NCI-H2196 treated with DMSO at 0.1 percent for 48 hours (cell line): ENCODE data around the gene UMODL1.
"Not testable (repeated sequence)": the region's sequence is repeated elsewhere in the genome, so short reads cannot be mapped to it uniquely, and the experiment has no call there.

ENCODE experiments used
- DNase-seq: peaks from one replicate; lab custom pipeline; 2025; ENCODE audit not compliant: unreplicated experiment; lab: John Stamatoyannopoulos, UW

The UMODL1 gene

GRCh38 chr21:42159560-42160110, 88.5 kb downstream of the UMODL1 start:
- no peak for DNase-seq

GRCh38 chr21:42160111-42160721, 89.1 kb downstream of the UMODL1 start:
- DNase-seq: no peak

- no peak for DNase-seq
Measured at GRCh38 chr21:42160765-42161164, 89.6 kb downstream of the UMODL1 start.

- no peak for DNase-seq
Measured at GRCh38 chr21:42161401-42161955, 90.4 kb downstream of the UMODL1 start.

- no peak for DNase-seq
Measured at GRCh38 chr21:42161956-42162681, 91.0 kb downstream of the UMODL1 start.

GRCh38 chr21:42162831-42163510, 91.9 kb downstream of the UMODL1 start:
- no peak for DNase-seq

- no peak for DNase-seq
Measured at GRCh38 chr21:42163511-42163863, 92.4 kb downstream of the UMODL1 start.

GRCh38 chr21:42164064-42164789, 93.1 kb downstream of the UMODL1 start:
- DNase-seq: no peak

GRCh38 chr21:42164818-42165217, 93.7 kb downstream of the UMODL1 start:
- DNase-seq: no peak

GRCh38 chr21:42165901-42166300, 94.8 kb downstream of the UMODL1 start:
- no peak for DNase-seq

GRCh38 chr21:42169758-42170157, 98.6 kb downstream of the UMODL1 start:
- no peak for DNase-seq

- DNase-seq: no peak
Measured at GRCh38 chr21:42171091-42172053, 100.3 kb downstream of the UMODL1 start.

GRCh38 chr21:42172596-42173483, 101.7 kb downstream of the UMODL1 start:
- no peak for DNase-seq

- DNase-seq: no peak
Measured at GRCh38 chr21:42174173-42174572, 103.1 kb downstream of the UMODL1 start.

- DNase-seq: no peak
Measured at GRCh38 chr21:42175110-42175710, 104.1 kb downstream of the UMODL1 start.

GRCh38 chr21:42176859-42177258, 105.7 kb downstream of the UMODL1 start:
- DNase-seq: no peak

GRCh38 chr21:42179316-42179715, 108.2 kb downstream of the UMODL1 start:
- DNase-seq: no peak

- DNase-seq: not testable (repeated sequence)
Measured at GRCh38 chr21:42180001-42180400, 108.9 kb downstream of the UMODL1 start.
